ENCODE data around the gene AFAP1. TPM values are rescaled to one million over a fixed set of nuclear protein-coding genes. Genes with fewer than 3 reads are reported as not detected.
A peak's percentile ranks its signal among the peaks of the same experiment; 100 is the strongest.

AFAP1 gene
- total RNA-seq, 4 donors from 2014 or later = 4.4 to 16.6 (median 10.7) TPM

DNA sequence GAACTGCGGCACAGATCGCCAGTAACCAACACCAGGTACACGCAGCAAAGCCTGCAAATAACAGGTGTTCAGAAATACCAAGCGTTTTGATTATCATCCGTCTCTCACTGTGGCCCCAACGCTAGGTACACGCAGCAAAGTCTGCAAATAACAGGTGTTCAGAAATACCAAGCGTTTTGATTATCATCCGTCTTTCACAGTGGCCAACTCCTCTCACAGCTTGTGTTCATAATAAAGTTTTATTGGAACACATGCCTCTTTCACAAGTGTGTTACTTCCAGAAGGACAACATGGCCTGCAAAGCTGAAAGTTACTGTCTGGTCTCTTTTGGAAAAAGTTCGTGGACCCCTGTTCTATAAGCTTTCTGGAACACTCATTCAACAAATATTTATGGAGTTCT lies 153.1 kb downstream of the AFAP1 start:
- Histone ChIP-seq H3K27ac (no peak overlapping the region), H3K4me3 (no peak overlapping the region), H3K9me3 (no peaks in the 10 kb centered on the region), H3K27me3 (no peaks in the 10 kb centered on the region), H3K4me1 (peaks cover 0 to 27% (median 15%) of the 10 kb centered on the region in 3 donors), H3K36me3 (peaks cover 0 to 76% (median 3%) of the 10 kb centered on the region in 3 donors)
- WGBS, 2 donors = 89 to 93% methylated on average over 10 of the region's 10 CpGs
- DNase-seq = no peak
- intact Hi-C loops (cut with DNase I) = no loop called here
- TF ChIP-seq POLR2A (IDR thresholded peaks at IDR 0.05) (no peak), CTCF (IDR thresholded peaks at IDR 0.05) (no peak)

DNA sequence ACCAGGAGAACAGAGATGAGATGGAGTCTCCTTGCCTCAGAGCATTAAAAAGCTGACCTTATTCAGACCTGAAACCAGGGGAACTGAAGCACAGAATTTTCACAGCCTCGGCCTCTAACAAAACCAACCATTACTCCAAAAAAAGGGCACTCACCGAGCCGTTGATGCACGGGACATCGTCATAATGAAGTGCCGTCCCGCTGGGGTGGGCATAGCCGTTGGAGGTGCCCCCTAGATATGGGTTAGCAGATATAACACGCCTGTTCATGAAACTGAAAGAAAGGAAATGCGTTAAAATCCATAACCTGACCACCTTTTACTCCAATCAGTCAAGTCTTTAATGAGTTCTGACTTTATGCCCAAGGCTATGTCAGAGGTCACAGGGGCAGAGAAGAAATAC lies 153.6 kb downstream of the AFAP1 start:
- H3K36me3 ChIP-seq = peaks cover 0 to 76% (median 3%) of the 10 kb centered on the region in 3 donors
- H3K27ac ChIP-seq = no peak overlapping the region
- H3K9me3 ChIP-seq = no peaks in the 10 kb centered on the region
- 87 to 88% methylated on average over 10 of the region's 10 CpGs for WGBS, 2 donors
- peaks cover 0 to 32% (median 18%) of the 10 kb centered on the region in 3 donors for H3K4me1 ChIP-seq
- H3K4me3 ChIP-seq = no peak overlapping the region
- no peaks in the 10 kb centered on the region for H3K27me3 ChIP-seq
- no peak for DNase-seq
- TF ChIP-seq CTCF (IDR thresholded peaks at IDR 0.05) = no peak
- TF ChIP-seq POLR2A (IDR thresholded peaks at IDR 0.05) = no peak
- intact Hi-C loops (cut with DNase I) = no loop called here

DNA sequence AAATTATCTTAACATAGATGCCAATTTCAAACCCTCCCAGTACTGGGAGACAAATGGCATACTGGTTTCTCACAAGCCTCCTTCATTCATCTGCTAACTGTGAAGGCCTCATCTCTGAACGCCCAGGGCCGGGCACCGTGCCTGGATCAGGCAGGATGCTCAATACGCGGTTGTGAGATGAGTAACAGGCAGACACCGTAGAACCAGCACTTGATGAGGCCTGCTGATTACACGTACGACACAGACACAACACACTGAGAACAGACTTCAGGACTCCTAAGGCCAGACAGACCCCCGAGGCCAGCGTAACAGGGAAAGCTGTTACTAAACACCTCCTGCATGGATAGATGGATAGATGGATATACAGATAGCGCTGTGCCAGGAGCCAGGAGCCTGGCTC lies 154.6 kb downstream of the AFAP1 start:
- H3K36me3 ChIP-seq = peaks cover 0 to 76% (median 3%) of the 10 kb centered on the region in 3 donors
- H3K27me3 ChIP-seq = no peaks in the 10 kb centered on the region
- no peak overlapping the region for H3K27ac ChIP-seq
- WGBS, 2 donors = 75 to 85% methylated on average over 4 to 9 of the region's 11 CpGs
- H3K4me3 ChIP-seq = no peak overlapping the region
- intact Hi-C loops (cut with DNase I) = no loop called here
- no peaks in the 10 kb centered on the region for H3K9me3 ChIP-seq
- no peak for DNase-seq
- TF ChIP-seq POLR2A (IDR thresholded peaks at IDR 0.05) = no peak
- no peak for TF ChIP-seq CTCF (IDR thresholded peaks at IDR 0.05)
- H3K4me1 ChIP-seq = peaks cover 0 to 37% (median 18%) of the 10 kb centered on the region in 3 donors

GRCh38 chr4:7784131-7784870 lies 155.4 kb downstream of the AFAP1 start:
- intact Hi-C loops (cut with DNase I) = no loop called here
- WGBS, 2 donors = 100% methylated on average over 1 to 4 of the region's 14 CpGs
- peaks cover 0 to 39% (median 24%) of the 10 kb centered on the region in 3 donors for H3K4me1 ChIP-seq
- no peaks in the 10 kb centered on the region for H3K27me3 ChIP-seq
- no peaks in the 10 kb centered on the region for H3K9me3 ChIP-seq
- no peak overlapping the region for H3K4me3 ChIP-seq
- H3K27ac ChIP-seq = no peak overlapping the region
- peaks cover 0 to 72% (median 3%) of the 10 kb centered on the region in 3 donors for H3K36me3 ChIP-seq
- no peak for TF ChIP-seq POLR2A (IDR thresholded peaks at IDR 0.05)
- DNase-seq = no peak

- WGBS, 2 donors = 88 to 89% methylated on average over 8 of the region's 8 CpGs
- no peaks in the 10 kb centered on the region for H3K9me3 ChIP-seq
- DNase-seq = no peak
- H3K27ac ChIP-seq = peak overlapping the region in 2 of 4 donors; percentile 14 to 45
- no peaks in the 10 kb centered on the region for H3K27me3 ChIP-seq
- no peak overlapping the region for H3K4me3 ChIP-seq
- intact Hi-C loops (cut with DNase I) = no loop called here
- no peak for TF ChIP-seq CTCF (IDR thresholded peaks at IDR 0.05)
- peaks cover 0 to 66% (median 3%) of the 10 kb centered on the region in 3 donors for H3K36me3 ChIP-seq
- H3K4me1 ChIP-seq = peaks cover 0 to 35% (median 20%) of the 10 kb centered on the region in 3 donors
Measured at GRCh38 chr4:7783541-7783940, 156.1 kb downstream of the AFAP1 start.

Data from esophagus squamous epithelium (tissue), 5 donors.